Measurements from ENCODE around the gene DERL2. TPM values are rescaled to one million over a fixed set of nuclear protein-coding genes. Genes with fewer than 3 reads are reported as not detected.

DERL2 gene
- total RNA-seq, 3 donors from 2014 or later = 77.3 to 90.3 (median 82.1) TPM

DNA sequence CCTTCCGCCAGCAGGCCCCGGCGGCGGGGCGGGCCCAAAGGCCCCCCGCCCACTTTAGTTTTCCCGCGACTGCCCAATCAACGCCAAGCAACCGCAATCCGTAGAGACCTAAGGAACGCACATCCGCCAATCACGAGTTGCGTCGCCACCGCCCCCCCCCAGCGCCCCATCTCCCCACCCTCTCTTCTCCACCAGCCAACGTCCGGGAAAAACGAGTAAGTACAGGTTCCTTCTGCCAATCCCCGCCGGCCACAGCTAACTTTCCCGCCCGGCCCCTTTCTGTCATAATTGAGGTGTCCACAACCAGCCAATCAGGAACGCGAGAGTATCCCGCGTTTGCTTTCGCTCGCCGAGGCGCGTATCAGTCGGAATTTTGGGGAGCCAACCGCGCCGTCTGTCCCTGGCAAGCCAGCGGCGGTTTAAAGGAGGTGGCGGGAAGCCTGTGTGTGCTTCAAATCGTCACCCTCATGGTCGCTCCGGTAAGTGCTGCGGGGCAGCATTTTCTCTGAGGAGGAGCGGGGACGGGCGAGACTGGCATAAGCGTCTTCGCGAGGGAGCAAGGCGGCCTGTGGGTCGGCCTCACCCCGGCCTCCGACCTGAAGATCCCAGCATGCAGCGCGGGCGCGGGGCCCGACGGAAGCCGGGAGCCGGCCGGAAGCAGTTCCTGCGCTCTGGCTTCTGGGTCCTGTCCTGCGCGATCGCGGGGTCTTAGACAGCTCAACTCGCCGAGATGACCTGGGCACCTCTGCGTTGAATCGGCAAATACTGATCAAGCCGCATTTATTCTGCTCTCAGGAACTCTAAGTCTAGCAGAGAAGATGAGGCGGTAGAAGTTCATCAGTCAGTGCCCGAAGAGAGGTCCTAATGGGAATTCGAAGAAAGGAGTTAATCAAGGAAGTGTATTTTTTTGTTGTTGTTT lies 487 bp upstream of the DERL2 start, which contains the start of gene MIS12:
TSS of gene MIS12 (plus strand) at position 361 of the 919 bp plus-strand sequence. CDS start 2,297 bp downstream, outside the sequence.
- H3K36me3 Mint-ChIP-seq (ENCODE audit: insufficient read depth) = peaks cover 36% of the 10 kb centered on the region
- H3K4me3 Mint-ChIP-seq = peak within 1 kb of the TSS; percentile 96
- H3K27me3 Mint-ChIP-seq (ENCODE audit: low read depth) = no peaks in the 10 kb centered on the region
- ATAC-seq = peak; percentile 93 to 94
- H3K4me1 Mint-ChIP-seq (ENCODE audit: low read depth) = peaks cover 48% of the 10 kb centered on the region
- DNase-seq = peak; percentile 96
- H3K9me3 Mint-ChIP-seq = no peaks in the 10 kb centered on the region

DNA sequence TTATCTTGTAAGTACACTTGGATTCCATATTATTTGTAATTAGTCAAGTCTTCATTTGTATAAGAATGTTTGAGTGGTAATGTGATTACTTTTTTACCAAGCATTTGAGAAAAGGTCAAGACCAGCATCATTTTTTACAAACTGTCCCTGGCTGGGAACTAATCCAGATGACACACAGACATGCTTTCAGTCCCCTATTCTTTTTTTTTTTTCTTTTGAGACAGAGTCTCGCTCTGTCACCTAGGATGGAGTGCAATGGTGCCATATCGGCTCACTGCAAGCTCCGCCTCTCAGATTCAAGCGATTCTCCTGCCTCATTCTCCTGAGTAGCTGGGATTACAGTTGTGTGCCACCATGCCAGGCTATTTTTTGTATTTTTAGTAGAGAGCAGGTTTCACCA lies 4.5 kb downstream of the DERL2 start:
- DNase-seq (no peak), ATAC-seq (no peak)
- Mint-ChIP-seq H3K4me1 (ENCODE audit: low read depth) (peaks cover 37% of the 10 kb centered on the region), H3K4me3 (no peak overlapping the region), H3K27me3 (ENCODE audit: low read depth) (no peaks in the 10 kb centered on the region), H3K36me3 (ENCODE audit: insufficient read depth) (peaks cover 51% of the 10 kb centered on the region), H3K9me3 (no peaks in the 10 kb centered on the region)

DNA sequence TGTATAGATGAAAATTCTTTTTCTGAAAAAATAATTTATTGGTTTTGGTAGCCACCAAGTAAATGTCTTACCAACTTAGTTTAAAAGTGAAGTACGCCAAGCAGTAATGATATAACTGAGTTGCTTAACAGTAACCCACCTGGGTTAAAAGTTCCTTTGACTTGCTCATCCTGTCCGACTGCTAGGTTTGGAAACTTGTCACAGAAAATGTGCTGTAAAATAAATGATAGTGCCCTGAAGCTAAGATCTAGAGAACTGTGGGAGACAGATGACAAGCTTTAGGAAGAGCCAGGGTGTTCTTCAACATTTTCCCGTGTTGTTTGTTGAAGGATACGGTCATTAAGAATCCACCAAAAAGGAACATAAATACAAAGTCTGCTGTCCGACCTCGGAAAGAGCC lies 5.0 kb downstream of the DERL2 start:
- Mint-ChIP-seq H3K4me1 (ENCODE audit: low read depth) (peaks cover 37% of the 10 kb centered on the region), H3K27me3 (ENCODE audit: low read depth) (no peaks in the 10 kb centered on the region), H3K4me3 (no peak overlapping the region), H3K9me3 (no peaks in the 10 kb centered on the region), H3K36me3 (ENCODE audit: insufficient read depth) (peaks cover 51% of the 10 kb centered on the region)
- DNase-seq (no peak), ATAC-seq (no peak)

DNA sequence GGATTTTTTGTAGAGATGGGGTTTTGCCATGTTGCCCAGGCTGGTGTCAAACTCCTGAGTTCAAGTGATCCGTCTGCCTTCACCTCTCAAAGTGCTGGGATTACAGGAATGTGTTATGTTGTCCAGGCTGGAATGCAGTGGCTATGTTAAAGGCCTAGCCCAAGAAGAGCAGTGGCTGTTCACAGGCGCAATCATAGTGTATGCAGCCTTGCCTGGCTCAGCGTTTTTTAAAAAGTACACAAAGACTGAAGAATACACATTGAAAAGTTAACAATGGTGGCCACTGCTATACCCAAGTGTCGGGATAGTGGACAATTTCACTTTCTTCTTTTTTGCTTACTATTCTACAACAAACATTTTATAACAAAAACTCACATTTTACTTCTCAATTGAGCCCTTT lies 7.0 kb downstream of the DERL2 start:
- no peak for DNase-seq
- H3K4me1 Mint-ChIP-seq (ENCODE audit: low read depth) = peaks cover 23% of the 10 kb centered on the region
- no peaks in the 10 kb centered on the region for H3K9me3 Mint-ChIP-seq
- peaks cover 55% of the 10 kb centered on the region for H3K36me3 Mint-ChIP-seq (ENCODE audit: insufficient read depth)
- ATAC-seq = no peak
- H3K4me3 Mint-ChIP-seq = no peak overlapping the region
- H3K27me3 Mint-ChIP-seq (ENCODE audit: low read depth) = no peaks in the 10 kb centered on the region

DNA sequence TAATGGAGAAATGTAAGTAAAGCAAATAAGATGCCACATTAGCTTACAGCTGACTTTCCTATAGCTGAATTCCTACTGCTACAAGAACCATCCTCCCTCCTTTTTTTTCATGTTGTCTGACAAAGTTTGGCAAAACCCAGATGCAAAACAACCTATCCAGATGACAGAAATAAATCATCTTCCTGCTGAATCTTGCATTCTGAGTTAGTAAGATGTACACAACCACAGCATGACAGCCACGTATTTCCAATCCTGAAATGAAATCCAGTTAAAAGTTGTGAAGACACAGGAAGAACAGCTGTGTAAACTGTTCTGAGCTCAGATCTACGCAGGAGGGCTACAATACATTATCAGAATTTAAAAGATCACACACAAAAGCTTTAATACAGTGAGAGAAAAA lies 12.1 kb downstream of the DERL2 start:
- Mint-ChIP-seq H3K27me3 (ENCODE audit: low read depth) (no peaks in the 10 kb centered on the region), H3K4me3 (no peak overlapping the region), H3K4me1 (ENCODE audit: low read depth) (peaks cover 14% of the 10 kb centered on the region), H3K9me3 (no peaks in the 10 kb centered on the region), H3K36me3 (ENCODE audit: insufficient read depth) (peaks cover 40% of the 10 kb centered on the region)
- DNase-seq (no peak), ATAC-seq (no peak)

DNA sequence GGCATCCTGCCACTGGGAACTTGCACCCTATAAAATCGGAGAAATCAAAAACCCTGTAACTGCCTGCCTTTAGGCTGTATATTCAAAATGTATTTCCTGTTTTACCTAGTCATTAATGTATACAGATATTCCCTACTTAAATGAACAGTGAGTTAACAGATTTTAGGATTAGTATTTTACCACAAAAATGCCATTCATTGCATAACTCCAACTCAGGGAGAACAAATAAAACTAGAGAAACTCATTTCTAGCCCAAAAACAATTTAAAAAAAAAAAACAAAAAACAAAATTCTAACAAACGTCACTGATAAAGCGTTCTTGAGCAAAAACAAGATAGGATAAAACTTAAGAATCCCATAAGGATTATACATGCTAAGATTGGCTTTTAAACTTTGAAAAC lies 13.5 kb downstream of the DERL2 start:
- H3K4me3 Mint-ChIP-seq = no peak overlapping the region
- no peaks in the 10 kb centered on the region for H3K9me3 Mint-ChIP-seq
- no peaks in the 10 kb centered on the region for H3K27me3 Mint-ChIP-seq (ENCODE audit: low read depth)
- peaks cover 17% of the 10 kb centered on the region for H3K4me1 Mint-ChIP-seq (ENCODE audit: low read depth)
- peaks cover 31% of the 10 kb centered on the region for H3K36me3 Mint-ChIP-seq (ENCODE audit: insufficient read depth)
- no peak for DNase-seq
- ATAC-seq = no peak

DNA sequence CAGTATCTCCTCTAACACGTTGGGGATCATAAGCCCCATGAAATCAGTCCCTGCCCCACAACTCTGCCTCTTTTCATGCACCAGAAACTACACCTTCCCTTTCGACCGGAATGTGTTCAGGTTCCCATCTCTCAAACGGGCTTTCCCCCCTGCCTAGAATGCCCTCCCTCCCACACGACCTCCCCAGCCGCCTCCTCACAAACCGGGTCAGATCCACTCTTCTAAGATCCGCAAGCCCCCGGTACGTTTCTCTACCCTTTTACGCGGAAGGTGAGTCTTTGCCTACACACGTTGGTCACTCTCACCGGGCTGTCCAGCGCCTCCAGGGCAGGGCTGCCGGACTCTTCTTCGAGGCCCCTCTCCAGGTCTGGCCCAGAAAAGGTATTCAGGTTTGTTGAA lies 17.9 kb downstream of the DERL2 start:
- DNase-seq (peak; percentile 34), ATAC-seq (peak; percentile 28 to 39)
- no peaks in the 10 kb centered on the region for H3K9me3 Mint-ChIP-seq
- no peaks in the 10 kb centered on the region for H3K27me3 Mint-ChIP-seq (ENCODE audit: low read depth)
- H3K4me3 Mint-ChIP-seq = peak overlapping the region; percentile 92
- H3K4me1 Mint-ChIP-seq (ENCODE audit: low read depth) = peaks cover 40% of the 10 kb centered on the region
- H3K36me3 Mint-ChIP-seq (ENCODE audit: insufficient read depth) = peaks cover 19% of the 10 kb centered on the region

DNA sequence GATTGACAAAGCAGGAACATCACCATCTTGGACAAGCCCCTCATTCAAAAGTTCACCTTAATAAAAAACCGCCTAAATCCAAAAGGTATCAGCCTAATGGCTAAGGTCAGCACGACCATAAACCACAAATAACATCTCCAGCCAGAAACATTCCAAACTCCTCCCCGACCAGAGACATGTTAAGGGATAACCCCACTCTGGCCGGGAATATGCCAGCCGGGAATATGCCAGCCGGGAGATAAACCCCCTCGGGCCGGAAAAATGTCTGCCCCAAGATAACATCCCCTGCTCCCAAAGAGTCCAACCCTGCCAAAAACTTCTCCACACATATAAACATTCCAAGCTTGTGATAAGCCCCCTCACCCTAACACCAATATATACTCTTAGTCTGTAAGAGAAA lies 18.6 kb downstream of the DERL2 start:
- H3K9me3 Mint-ChIP-seq = no peaks in the 10 kb centered on the region
- peaks cover 18% of the 10 kb centered on the region for H3K36me3 Mint-ChIP-seq (ENCODE audit: insufficient read depth)
- H3K27me3 Mint-ChIP-seq (ENCODE audit: low read depth) = no peaks in the 10 kb centered on the region
- ATAC-seq (no peak), DNase-seq (no peak)
- peaks cover 40% of the 10 kb centered on the region for H3K4me1 Mint-ChIP-seq (ENCODE audit: low read depth)
- H3K4me3 Mint-ChIP-seq = peak overlapping the region; percentile 92

DNA sequence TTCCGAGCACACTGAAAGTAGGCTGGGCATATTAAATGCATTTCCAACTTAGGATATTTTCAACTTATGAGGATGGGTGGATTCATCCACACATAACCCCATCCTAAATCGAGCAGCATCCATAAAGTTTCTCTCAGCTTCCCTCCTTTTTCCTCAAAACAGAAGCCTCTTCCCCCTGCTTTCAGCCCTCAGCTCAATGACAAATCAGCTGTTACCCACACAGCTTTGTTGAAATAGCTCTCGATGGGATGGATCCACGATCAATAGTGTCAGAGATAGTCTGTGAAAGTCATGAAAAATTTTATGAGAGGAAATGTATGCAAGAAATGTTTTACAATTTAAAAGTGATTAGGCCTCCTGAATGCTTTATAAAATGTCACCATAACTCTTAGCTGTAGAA lies 19.7 kb downstream of the DERL2 start:
- Mint-ChIP-seq H3K36me3 (ENCODE audit: insufficient read depth) (peaks cover 13% of the 10 kb centered on the region), H3K4me3 (peak overlapping the region; percentile 92), H3K27me3 (ENCODE audit: low read depth) (no peaks in the 10 kb centered on the region), H3K4me1 (ENCODE audit: low read depth) (peaks cover 40% of the 10 kb centered on the region), H3K9me3 (no peaks in the 10 kb centered on the region)
- DNase-seq = no peak
- ATAC-seq = no peak

DNA sequence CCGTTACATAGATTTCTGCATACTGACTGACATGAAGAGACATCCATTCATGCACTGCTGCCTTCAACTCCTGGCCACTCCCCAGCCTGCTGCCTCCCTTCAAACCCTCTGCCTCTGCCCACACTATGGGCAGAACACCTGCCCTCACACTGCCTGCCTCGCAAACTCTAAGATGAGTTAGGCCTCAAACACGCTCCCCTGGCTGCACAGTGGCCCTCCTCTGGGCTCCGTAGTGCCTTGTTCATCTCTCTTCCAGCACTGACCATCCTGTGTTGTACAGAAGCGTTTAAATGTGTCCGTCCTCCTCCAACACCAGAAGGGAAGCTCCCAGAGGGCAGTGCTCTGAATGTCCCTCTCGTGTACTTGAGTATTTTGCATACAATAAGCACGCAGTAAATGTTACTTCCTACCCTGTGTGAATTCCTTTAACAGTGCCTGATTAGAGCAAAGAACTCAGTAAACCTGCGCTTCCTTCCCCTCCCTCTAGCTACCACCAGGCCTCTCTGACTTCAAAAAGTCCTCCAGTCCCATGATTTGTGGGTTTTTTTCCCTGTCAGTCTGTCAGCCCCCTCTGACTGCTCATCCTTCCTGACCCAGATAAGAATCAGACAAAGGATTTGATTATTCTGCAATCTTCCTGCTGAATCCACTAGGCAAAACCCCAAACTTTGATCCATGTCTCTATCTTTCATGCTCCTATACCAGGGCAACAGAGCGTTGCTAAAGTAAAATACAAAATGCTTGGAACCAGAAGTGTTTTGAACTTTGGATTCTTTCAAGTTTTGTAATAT lies 21.1 kb downstream of the DERL2 start:
- Mint-ChIP-seq H3K4me3 (no peak overlapping the region), H3K36me3 (ENCODE audit: insufficient read depth) (peaks cover 16% of the 10 kb centered on the region), H3K27me3 (ENCODE audit: low read depth) (no peaks in the 10 kb centered on the region), H3K4me1 (ENCODE audit: low read depth) (peaks cover 38% of the 10 kb centered on the region), H3K9me3 (no peaks in the 10 kb centered on the region)
- DNase-seq (no peak), ATAC-seq (no peak)

DNA sequence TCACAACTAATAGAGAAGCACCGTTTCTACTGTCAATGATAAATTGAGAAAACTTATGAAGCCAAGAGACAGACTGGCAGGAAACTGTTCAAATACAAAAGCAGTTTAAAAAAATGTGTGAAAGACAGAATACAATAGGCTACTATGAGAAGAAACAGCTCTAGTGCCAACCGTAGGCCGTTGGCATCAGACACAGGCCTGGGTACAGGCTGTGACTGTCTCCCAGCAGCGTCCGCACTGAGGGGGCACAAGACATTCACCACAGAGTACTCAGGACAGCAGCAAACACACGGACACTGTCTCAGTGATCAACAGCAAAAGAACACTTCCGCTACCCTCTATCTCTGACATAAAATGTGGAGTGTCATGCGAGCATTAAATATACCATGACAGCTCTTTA lies 39.2 kb downstream of the DERL2 start:
- Mint-ChIP-seq H3K27me3 (ENCODE audit: low read depth) (no peaks in the 10 kb centered on the region), H3K4me3 (no peak overlapping the region), H3K9me3 (no peaks in the 10 kb centered on the region), H3K4me1 (ENCODE audit: low read depth) (no peaks in the 10 kb centered on the region), H3K36me3 (ENCODE audit: insufficient read depth) (peaks cover 49% of the 10 kb centered on the region)
- no peak for ATAC-seq
- no peak for DNase-seq

DNA sequence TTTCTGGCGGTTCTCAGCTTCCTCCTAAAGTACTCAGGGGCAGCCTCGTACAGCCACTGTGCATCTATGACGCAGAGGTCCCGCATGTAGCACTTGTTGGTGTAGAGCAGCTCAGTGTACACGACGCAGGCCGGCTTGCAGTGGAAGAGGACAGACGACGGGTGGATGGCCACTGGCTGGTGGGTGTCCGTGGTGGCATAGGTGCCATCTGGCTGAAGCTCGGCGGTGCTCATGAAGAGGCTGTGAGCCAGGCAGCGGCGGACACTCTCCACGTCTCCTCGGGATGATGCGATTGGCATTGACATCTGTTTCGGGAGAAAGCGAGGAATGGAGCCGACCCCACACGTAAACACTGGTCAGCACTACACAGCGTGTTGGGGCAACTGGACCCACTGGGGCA lies 41.8 kb downstream of the DERL2 start:
- DNase-seq = no peak
- ATAC-seq = no peak
- Mint-ChIP-seq H3K9me3 (no peaks in the 10 kb centered on the region), H3K4me3 (no peak overlapping the region), H3K36me3 (ENCODE audit: insufficient read depth) (peaks cover 30% of the 10 kb centered on the region), H3K4me1 (ENCODE audit: low read depth) (peaks cover 5% of the 10 kb centered on the region), H3K27me3 (ENCODE audit: low read depth) (no peaks in the 10 kb centered on the region)

DNA sequence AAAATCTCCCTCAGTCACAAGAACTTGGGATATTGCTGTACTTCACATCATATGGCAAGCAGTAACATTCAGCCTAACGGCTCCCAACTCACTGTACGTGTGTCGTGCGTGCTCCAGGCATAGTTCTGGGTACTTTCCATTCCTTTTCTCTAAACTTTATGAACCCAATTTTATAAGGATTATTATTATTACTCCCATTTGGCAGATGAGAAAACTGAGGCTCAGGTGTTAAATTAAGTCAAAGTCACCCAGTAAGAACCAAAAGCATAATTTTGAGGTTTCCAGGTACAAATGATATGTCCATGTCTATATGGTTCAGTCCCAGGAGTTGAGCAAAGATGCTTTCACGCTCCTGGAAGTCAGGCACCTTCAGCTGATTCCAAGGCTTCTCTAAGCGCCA lies 42.2 kb downstream of the DERL2 start:
- no peak overlapping the region for H3K4me3 Mint-ChIP-seq
- H3K4me1 Mint-ChIP-seq (ENCODE audit: low read depth) = peaks cover 5% of the 10 kb centered on the region
- H3K36me3 Mint-ChIP-seq (ENCODE audit: insufficient read depth) = peaks cover 26% of the 10 kb centered on the region
- ATAC-seq = no peak
- no peaks in the 10 kb centered on the region for H3K9me3 Mint-ChIP-seq
- no peaks in the 10 kb centered on the region for H3K27me3 Mint-ChIP-seq (ENCODE audit: low read depth)
- no peak for DNase-seq

DNA sequence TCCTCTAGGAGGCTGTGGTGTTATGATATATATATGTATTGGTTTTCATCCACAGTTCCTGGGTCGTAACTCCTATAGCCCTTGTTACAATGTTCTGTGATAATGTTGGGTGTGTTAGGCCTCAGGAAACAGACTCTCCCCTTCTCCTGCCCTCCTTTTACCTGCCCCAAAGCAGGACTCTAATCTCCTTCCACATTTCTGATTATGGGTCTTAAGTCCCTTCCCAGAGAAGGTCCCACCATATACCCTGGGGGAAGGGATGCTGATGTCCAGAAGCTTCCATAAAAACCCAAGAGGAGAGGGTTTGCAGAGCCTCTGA lies 46.6 kb downstream of the DERL2 start:
- ATAC-seq (no peak), DNase-seq (no peak)
- Mint-ChIP-seq H3K9me3 (no peaks in the 10 kb centered on the region), H3K4me3 (peak overlapping the region; percentile 92), H3K4me1 (ENCODE audit: low read depth) (peaks cover 33% of the 10 kb centered on the region), H3K36me3 (ENCODE audit: insufficient read depth) (peaks cover 41% of the 10 kb centered on the region), H3K27me3 (ENCODE audit: low read depth) (no peaks in the 10 kb centered on the region)
